Activated naive CD8-positive, alpha-beta T cell treated with anti-CD3 and anti-CD28 coated beads for 36 hours (primary cell): ENCODE results near the gene GEN1. TPM values are rescaled to one million over a fixed set of nuclear protein-coding genes. Genes with fewer than 3 reads are reported as not detected.

ENCODE experiments used
- DNase-seq: peaks from one replicate; pipeline ENCODE4 v3.0.0; 2021
- H3K27ac Mint-ChIP-seq: one replicate; pipeline ENCODE4 v1.8.0; 2022; ENCODE audit warnings: mild to moderate bottlenecking, moderate library complexity, mixed read lengths
- H3K27me3 Mint-ChIP-seq: one replicate; pipeline ENCODE4 v1.8.0; 2022; ENCODE audit warnings: mild to moderate bottlenecking, mixed read lengths
- H3K36me3 Mint-ChIP-seq: one replicate; pipeline ENCODE4 v1.8.0; 2021; ENCODE audit warnings: mild to moderate bottlenecking, mixed read lengths
- H3K4me1 Mint-ChIP-seq: one replicate; pipeline ENCODE4 v1.8.0; 2021; ENCODE audit warnings: mixed read lengths
- H3K4me3 Mint-ChIP-seq: one replicate; pipeline ENCODE4 v1.8.0; 2022; ENCODE audit warnings: mild to moderate bottlenecking, moderate library complexity, mixed read lengths
- H3K9me3 Mint-ChIP-seq: one replicate; pipeline ENCODE4 v1.8.0; 2022; ENCODE audit warnings: mixed read lengths
- total RNA-seq, 2 experiments: library from RNA; stranded (reverse); gene quantifications; one replicate each; pipeline ENCODE4 v1.2.3, GENCODE V29; 2021

GEN1 gene
- total RNA-seq, 2 experiments from 2014 or later, result 24.1 to 26.7 TPM

GRCh38 chr2:17771956-17772355 is 18.0 kb downstream of the GEN1 start:
- Mint-ChIP-seq H3K36me3 (peaks cover 20% of the 10 kb centered on the region), H3K4me3 (no peak overlapping the region), H3K27ac (no peak overlapping the region), H3K27me3 (no peaks in the 10 kb centered on the region), H3K9me3 (no peaks in the 10 kb centered on the region), H3K4me1 (no peaks in the 10 kb centered on the region)
- DNase-seq, result no peak

GRCh38 chr2:17772532-17772931 is 18.6 kb downstream of the GEN1 start:
- DNase-seq, result no peak
- Mint-ChIP-seq H3K27ac (no peak overlapping the region), H3K4me3 (no peak overlapping the region), H3K27me3 (no peaks in the 10 kb centered on the region), H3K36me3 (peaks cover 17% of the 10 kb centered on the region), H3K4me1 (no peaks in the 10 kb centered on the region), H3K9me3 (no peaks in the 10 kb centered on the region)

- H3K9me3 Mint-ChIP-seq, result no peaks in the 10 kb centered on the region
Observed at GRCh38 chr2:17780546-17780945, 26.6 kb downstream of the GEN1 start.

GRCh38 chr2:17781482-17781881 is 27.5 kb downstream of the GEN1 start:
- no peak for DNase-seq
- H3K27ac Mint-ChIP-seq, result no peak overlapping the region
- H3K4me1 Mint-ChIP-seq, result no peaks in the 10 kb centered on the region
- no peaks in the 10 kb centered on the region for H3K9me3 Mint-ChIP-seq
- H3K4me3 Mint-ChIP-seq, result no peak overlapping the region
- H3K27me3 Mint-ChIP-seq, result no peaks in the 10 kb centered on the region
- peaks cover 39% of the 10 kb centered on the region for H3K36me3 Mint-ChIP-seq

More at GRCh38 chr2:17780546-17780945, 26.6 kb downstream of the GEN1 start:
- DNase-seq, result no peak
- Mint-ChIP-seq H3K4me3 (no peak overlapping the region), H3K4me1 (no peaks in the 10 kb centered on the region), H3K27ac (no peak overlapping the region), H3K27me3 (no peaks in the 10 kb centered on the region), H3K36me3 (peaks cover 43% of the 10 kb centered on the region)

GRCh38 chr2:17786727-17787126 is 32.8 kb downstream of the GEN1 start:
- Mint-ChIP-seq H3K9me3 (no peaks in the 10 kb centered on the region), H3K36me3 (peaks cover 25% of the 10 kb centered on the region), H3K4me1 (peaks cover under 1% of the 10 kb centered on the region), H3K27ac (no peak overlapping the region), H3K27me3 (peaks cover 20% of the 10 kb centered on the region), H3K4me3 (no peak overlapping the region)
- no peak for DNase-seq

GRCh38 chr2:17788773-17789172 is 34.8 kb downstream of the GEN1 start:
- H3K4me1 Mint-ChIP-seq, result peaks cover 11% of the 10 kb centered on the region
- H3K27me3 Mint-ChIP-seq, result peaks cover 40% of the 10 kb centered on the region
- no peak for DNase-seq
- H3K36me3 Mint-ChIP-seq, result peaks cover 9% of the 10 kb centered on the region
- no peaks in the 10 kb centered on the region for H3K9me3 Mint-ChIP-seq
- H3K27ac Mint-ChIP-seq, result no peak overlapping the region
- H3K4me3 Mint-ChIP-seq, result no peak overlapping the region

GRCh38 chr2:17790536-17790935 is 36.6 kb downstream of the GEN1 start:
- no peak overlapping the region for H3K4me3 Mint-ChIP-seq
- peaks cover 42% of the 10 kb centered on the region for H3K27me3 Mint-ChIP-seq
- DNase-seq, result no peak
- H3K36me3 Mint-ChIP-seq, result no peaks in the 10 kb centered on the region
- no peaks in the 10 kb centered on the region for H3K9me3 Mint-ChIP-seq
- H3K27ac Mint-ChIP-seq, result no peak overlapping the region
- peaks cover 11% of the 10 kb centered on the region for H3K4me1 Mint-ChIP-seq

GRCh38 chr2:17791121-17791816 is 37.3 kb downstream of the GEN1 start:
- Mint-ChIP-seq H3K4me1 (peaks cover 11% of the 10 kb centered on the region), H3K36me3 (no peaks in the 10 kb centered on the region), H3K27me3 (peaks cover 42% of the 10 kb centered on the region), H3K9me3 (no peaks in the 10 kb centered on the region), H3K4me3 (no peak overlapping the region), H3K27ac (no peak overlapping the region)
- DNase-seq, result no peak

- Mint-ChIP-seq H3K4me1 (peaks cover 11% of the 10 kb centered on the region), H3K4me3 (no peak overlapping the region), H3K9me3 (no peaks in the 10 kb centered on the region), H3K27me3 (peaks cover 45% of the 10 kb centered on the region), H3K27ac (no peak overlapping the region), H3K36me3 (no peaks in the 10 kb centered on the region)
- no peak for DNase-seq
Observed at GRCh38 chr2:17791817-17792130, 37.8 kb downstream of the GEN1 start.

- peak; percentile 9 for DNase-seq
- H3K4me3 Mint-ChIP-seq, result no peak overlapping the region
- peaks cover 46% of the 10 kb centered on the region for H3K27me3 Mint-ChIP-seq
- peaks cover 11% of the 10 kb centered on the region for H3K4me1 Mint-ChIP-seq
- H3K9me3 Mint-ChIP-seq, result no peaks in the 10 kb centered on the region
- H3K27ac Mint-ChIP-seq, result no peak overlapping the region
- no peaks in the 10 kb centered on the region for H3K36me3 Mint-ChIP-seq
Observed at GRCh38 chr2:17792515-17792914, 38.6 kb downstream of the GEN1 start.

- Mint-ChIP-seq H3K9me3 (no peaks in the 10 kb centered on the region), H3K27me3 (peaks cover 50% of the 10 kb centered on the region), H3K36me3 (no peaks in the 10 kb centered on the region), H3K4me1 (peaks cover 11% of the 10 kb centered on the region), H3K4me3 (no peak overlapping the region), H3K27ac (no peak overlapping the region)
- no peak for DNase-seq
Observed at GRCh38 chr2:17793296-17793695, 39.4 kb downstream of the GEN1 start.

GRCh38 chr2:17793803-17794354 is 39.9 kb downstream of the GEN1 start:
- Mint-ChIP-seq H3K4me1 (peaks cover 11% of the 10 kb centered on the region), H3K36me3 (no peaks in the 10 kb centered on the region), H3K4me3 (no peak overlapping the region), H3K9me3 (no peaks in the 10 kb centered on the region), H3K27me3 (peaks cover 50% of the 10 kb centered on the region), H3K27ac (no peak overlapping the region)
- DNase-seq, result no peak

- H3K4me1 Mint-ChIP-seq, result peaks cover 14% of the 10 kb centered on the region
- no peaks in the 10 kb centered on the region for H3K36me3 Mint-ChIP-seq
- peaks cover 47% of the 10 kb centered on the region for H3K27me3 Mint-ChIP-seq
- DNase-seq, result no peak
- no peak overlapping the region for H3K27ac Mint-ChIP-seq
- no peaks in the 10 kb centered on the region for H3K9me3 Mint-ChIP-seq
- H3K4me3 Mint-ChIP-seq, result no peak overlapping the region
Observed at GRCh38 chr2:17795309-17795708, 41.4 kb downstream of the GEN1 start.

- Mint-ChIP-seq H3K9me3 (no peaks in the 10 kb centered on the region), H3K4me3 (no peak overlapping the region), H3K36me3 (no peaks in the 10 kb centered on the region)
Observed at GRCh38 chr2:17798338-17798737, 44.4 kb downstream of the GEN1 start.

GRCh38 chr2:17799301-17800120 is 45.6 kb downstream of the GEN1 start:
- Mint-ChIP-seq H3K4me1 (peaks cover 2% of the 10 kb centered on the region), H3K27me3 (peaks cover 20% of the 10 kb centered on the region), H3K9me3 (no peaks in the 10 kb centered on the region), H3K4me3 (no peak overlapping the region), H3K36me3 (no peaks in the 10 kb centered on the region), H3K27ac (no peak overlapping the region)
- no peak for DNase-seq

More at GRCh38 chr2:17798338-17798737, 44.4 kb downstream of the GEN1 start:
- no peak overlapping the region for H3K27ac Mint-ChIP-seq
- no peak for DNase-seq
- H3K27me3 Mint-ChIP-seq, result peaks cover 22% of the 10 kb centered on the region
- peaks cover 3% of the 10 kb centered on the region for H3K4me1 Mint-ChIP-seq
